Measurements from ENCODE around the gene GPC6.

GRCh38 chr13:94415500-94416237 is 1189.1 kb downstream of the GPC6 start:
- TF ChIP-seq CTCF (IDR thresholded peaks at IDR 0.05) (no peak), POLR2A (IDR thresholded peaks at IDR 0.05) (no peak)

All from uterus (tissue), 2 donors.